HG03064 (cell line): ENCODE measurements around the gene KIAA1671.

ENCODE experiments used
- ATAC-seq: cut with Tn5 transposase; IDR thresholded peaks from one replicate; pipeline ENCODE4 v1.9.1; 2021; ENCODE audit warnings: low read depth; ENCODE audit not compliant: unreplicated experiment

Gene KIAA1671

GRCh38 chr22:25134451-25134850 is 181.9 kb downstream of the KIAA1671 start:
- no peak for ATAC-seq

- ATAC-seq, result no peak
These were observed 184.5 kb downstream of the KIAA1671 start for GRCh38 chr22:25136953-25137576.

- no peak for ATAC-seq
These were observed 185.3 kb downstream of the KIAA1671 start for GRCh38 chr22:25137577-25138525.

- no peak for ATAC-seq
These were observed 186.5 kb downstream of the KIAA1671 start for GRCh38 chr22:25139062-25139461.

GRCh38 chr22:25142102-25142501 is 189.6 kb downstream of the KIAA1671 start:
- ATAC-seq, result no peak

GRCh38 chr22:25143156-25144076 is 190.9 kb downstream of the KIAA1671 start:
- no peak for ATAC-seq

- no peak for ATAC-seq
These were observed 192.0 kb downstream of the KIAA1671 start for GRCh38 chr22:25144522-25144921.

- ATAC-seq, result no peak
These were observed 193.8 kb downstream of the KIAA1671 start for GRCh38 chr22:25146307-25146706.

GRCh38 chr22:25146906-25147641 is 194.6 kb downstream of the KIAA1671 start:
- ATAC-seq, result no peak

- no peak for ATAC-seq
These were observed 195.1 kb downstream of the KIAA1671 start for GRCh38 chr22:25147642-25147928.

GRCh38 chr22:25148149-25148691 is 195.7 kb downstream of the KIAA1671 start:
- ATAC-seq, result no peak

- no peak for ATAC-seq
These were observed 196.5 kb downstream of the KIAA1671 start for GRCh38 chr22:25149014-25149413.

GRCh38 chr22:25153961-25154666 is 201.6 kb downstream of the KIAA1671 start:
- no peak for ATAC-seq

- ATAC-seq, result no peak
These were observed 202.1 kb downstream of the KIAA1671 start for GRCh38 chr22:25154667-25154999.

GRCh38 chr22:25156736-25157135 is 204.2 kb downstream of the KIAA1671 start:
- ATAC-seq, result no peak

GRCh38 chr22:25159028-25159427 is 206.5 kb downstream of the KIAA1671 start:
- ATAC-seq, result no peak

GRCh38 chr22:25160120-25160996 is 207.8 kb downstream of the KIAA1671 start:
- ATAC-seq, result no peak

- no peak for ATAC-seq
These were observed 208.8 kb downstream of the KIAA1671 start for GRCh38 chr22:25161017-25161915.
